HepG2 (cell line): Measurements from ENCODE around the gene ANAPC5. TPM values are rescaled to one million over a fixed set of nuclear protein-coding genes. Genes with fewer than 3 reads are reported as not detected.

Experiments used
- ADNP ChIP-seq: sonication (generic); formaldehyde crosslinking; IDR thresholded peaks from 2 replicates; pipeline ENCODE4 v1.4.0; 2020; ENCODE audit warnings: missing genetic modification reagents
- FOXA3 ChIP-seq: IDR thresholded peaks from 2 replicates; pipeline ENCODE4 v1.6.1; 2016; ENCODE audit warnings: missing genetic modification reagents, missing compliant biosample characterization
- HDAC1 ChIP-seq: sonication (generic); formaldehyde crosslinking; IDR thresholded peaks from 2 replicates; pipeline ENCODE4 v1.5.1; 2020; ENCODE audit warnings: mild to moderate bottlenecking, missing genetic modification reagents
- IKZF4 ChIP-seq: sonication (generic); formaldehyde crosslinking; IDR thresholded peaks from 2 replicates; pipeline ENCODE4 v1.5.1; 2020; ENCODE audit warnings: borderline replicate concordance, mild to moderate bottlenecking, low read depth, missing genetic modification reagents; ENCODE audit errors: not compliant biosample characterization
- KDM3A ChIP-seq: IDR thresholded peaks from 2 replicates; pipeline ENCODE4 v1.6.1; 2018; ENCODE audit warnings: low read depth, missing compliant biosample characterization
- NFIB ChIP-seq: sonication (generic); formaldehyde crosslinking; IDR thresholded peaks from 2 replicates; pipeline ENCODE4 v1.9.0; 2021; ENCODE audit warnings: missing genetic modification reagents, mild to moderate bottlenecking, borderline replicate concordance
- PCBP1 ChIP-seq: fragments of 200-400 bp; formaldehyde crosslinking; IDR thresholded peaks from 2 replicates; pipeline ENCODE4 v1.6.1; 2017; ENCODE audit warnings: mild to moderate bottlenecking, low read depth, low read length, borderline replicate concordance
- RBM22 ChIP-seq: fragments of 200-400 bp; formaldehyde crosslinking; optimal IDR thresholded peaks from 2 replicates; pipeline ENCODE3; 2017; ENCODE audit warnings: mild to moderate bottlenecking, low read length, moderate library complexity
- SMARCE1 ChIP-seq: fragments of 450-650 bp; IDR thresholded peaks from 2 replicates; pipeline ENCODE4 v1.6.1; 2017; ENCODE audit warnings: borderline replicate concordance
- TBP ChIP-seq: sonication (generic); formaldehyde crosslinking; IDR thresholded peaks from 2 replicates; pipeline ENCODE4 v1.5.0; 2020; ENCODE audit warnings: missing genetic modification reagents
- ZNF629 ChIP-seq: sonication (generic); formaldehyde crosslinking; conservative IDR thresholded peaks from 2 replicates; pipeline ENCODE4 v1.5.0; 2020; ENCODE audit warnings: missing genetic modification reagents
- polyA plus RNA-seq, 8 experiments: library from polyadenylated mRNA; depleted of rRNA in 3 of 8; stranded (reverse) in 7 of 8; unstranded in 1 of 8; fragments of >200 nt; fragmentation: Illumina TruSeq in 4 of 8; extraction: Trizol in 4 of 8; gene quantifications; 2 replicates each; pipeline versions ENCODE4 v1.2.1 to v1.2.3, GENCODE V29; 2011 to 2016; ENCODE audit warnings: low read depth in 4 of 8, missing spikeins in 1 of 8, mixed read lengths in 1 of 8; ENCODE audit not compliant: insufficient read depth in 1 of 8
- total RNA-seq, 5 experiments: library from RNA; depleted of rRNA; stranded (reverse); fragments of >200 nt; fragmentation: Illumina TruSeq; extraction: Trizol; gene quantifications; 2 replicates each; pipeline ENCODE4 v1.2.3, GENCODE V29; 2016; ENCODE audit warnings: low read depth in 1 of 5
- TF ChIP-seq, protein P1 (sequence below): sonication (generic); formaldehyde crosslinking; IDR thresholded peaks from 2 replicates; pipeline ENCODE4 v1.4.0; 2020; ENCODE audit warnings: missing genetic modification reagents
- TF ChIP-seq, protein P2 (sequence below): sonication (generic); formaldehyde crosslinking; IDR thresholded peaks from 2 replicates; pipeline ENCODE4 v1.5.1; 2020; ENCODE audit warnings: mild to moderate bottlenecking, missing genetic modification reagents, borderline replicate concordance
- TF ChIP-seq, protein P3 (sequence below): sonication (generic); formaldehyde crosslinking; IDR thresholded peaks from 2 replicates; pipeline ENCODE4 v1.8.1; 2023; ENCODE audit warnings: mild to moderate bottlenecking, missing genetic modification reagents
- TF ChIP-seq, protein P4 (sequence below): sonication (generic); formaldehyde crosslinking; IDR thresholded peaks from 2 replicates; pipeline ENCODE4 v1.4.0; 2020; ENCODE audit warnings: missing genetic modification reagents, borderline replicate concordance
- TF ChIP-seq, protein P5 (sequence below): sonication (generic); formaldehyde crosslinking; IDR thresholded peaks from 2 replicates; pipeline ENCODE4 v1.4.0; 2020; ENCODE audit warnings: mild to moderate bottlenecking, missing genetic modification reagents
- TF ChIP-seq, protein P6 (sequence below): sonication (generic); formaldehyde crosslinking; IDR thresholded peaks from 2 replicates; pipeline ENCODE4 v1.8.0; 2022; ENCODE audit warnings: mild to moderate bottlenecking, missing genetic modification reagents, borderline replicate concordance

ANAPC5 gene
- total and polyA plus RNA-seq, 2 of the 13 experiments (the other 11 are each of a cell fraction or from before 2014, with no cell fraction given), result 146 to 161 TPM

DNA sequence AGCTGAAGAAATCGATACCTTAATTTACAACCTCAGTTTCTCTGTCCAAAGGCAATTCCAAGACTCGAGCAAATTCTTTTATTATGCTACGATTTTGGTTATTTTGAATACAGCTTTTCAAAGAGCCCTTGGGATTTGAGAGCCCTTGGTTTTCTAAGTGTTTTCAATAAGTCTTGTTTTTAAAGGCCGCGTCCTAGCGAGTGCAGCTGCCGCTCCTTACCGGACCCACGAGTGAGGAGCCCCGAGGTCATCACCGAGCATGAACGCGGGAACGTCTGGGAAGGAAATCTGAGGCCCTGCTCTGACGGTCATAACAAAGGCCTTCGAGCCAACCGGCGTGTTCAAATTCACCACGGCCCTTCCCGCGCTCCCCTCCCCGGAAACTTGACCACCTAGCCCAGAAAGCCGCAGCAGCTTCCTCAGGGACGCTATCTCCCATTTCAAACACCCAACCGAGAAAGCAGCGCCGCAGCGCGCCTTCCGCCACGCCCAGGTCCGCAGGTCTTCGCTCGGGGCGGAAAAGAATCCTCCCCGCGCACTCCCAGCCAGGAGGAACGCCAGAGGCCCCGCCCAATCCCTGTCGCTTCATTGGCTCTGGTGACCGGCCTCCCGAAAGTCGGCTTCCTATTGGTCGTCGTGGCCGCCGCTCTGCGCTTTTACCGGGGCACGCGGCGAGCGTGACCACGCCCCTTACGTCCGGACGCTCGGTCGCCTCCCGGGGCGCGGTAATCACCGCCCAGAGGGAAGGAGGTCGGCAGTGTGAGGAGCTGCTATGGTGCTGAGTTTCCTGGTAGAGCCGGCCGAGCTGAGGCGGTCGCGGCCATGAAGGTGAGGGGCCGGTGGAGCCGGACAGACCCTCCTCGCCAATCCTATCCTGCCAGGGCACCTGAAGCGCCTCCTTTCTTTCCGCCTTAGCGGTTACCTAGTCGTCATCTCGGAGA lies 47.5 kb upstream of the ANAPC5 start, which contains the start of gene RNF34 (continued):
- TF ChIP-seq, protein P1, sequence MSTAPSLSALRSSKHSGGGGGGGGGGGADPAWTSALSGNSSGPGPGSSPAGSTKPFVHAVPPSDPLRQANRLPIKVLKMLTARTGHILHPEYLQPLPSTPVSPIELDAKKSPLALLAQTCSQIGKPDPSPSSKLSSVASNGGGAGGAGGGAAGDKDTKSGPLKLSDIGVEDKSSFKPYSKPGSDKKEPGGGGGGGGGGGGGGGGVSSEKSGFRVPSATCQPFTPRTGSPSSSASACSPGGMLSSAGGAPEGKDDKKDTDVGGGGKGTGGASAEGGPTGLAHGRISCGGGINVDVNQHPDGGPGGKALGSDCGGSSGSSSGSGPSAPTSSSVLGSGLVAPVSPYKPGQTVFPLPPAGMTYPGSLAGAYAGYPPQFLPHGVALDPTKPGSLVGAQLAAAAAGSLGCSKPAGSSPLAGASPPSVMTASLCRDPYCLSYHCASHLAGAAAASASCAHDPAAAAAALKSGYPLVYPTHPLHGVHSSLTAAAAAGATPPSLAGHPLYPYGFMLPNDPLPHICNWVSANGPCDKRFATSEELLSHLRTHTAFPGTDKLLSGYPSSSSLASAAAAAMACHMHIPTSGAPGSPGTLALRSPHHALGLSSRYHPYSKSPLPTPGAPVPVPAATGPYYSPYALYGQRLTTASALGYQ (CRISPR knock-in tag), result no peak
- TF ChIP-seq, protein P2, sequence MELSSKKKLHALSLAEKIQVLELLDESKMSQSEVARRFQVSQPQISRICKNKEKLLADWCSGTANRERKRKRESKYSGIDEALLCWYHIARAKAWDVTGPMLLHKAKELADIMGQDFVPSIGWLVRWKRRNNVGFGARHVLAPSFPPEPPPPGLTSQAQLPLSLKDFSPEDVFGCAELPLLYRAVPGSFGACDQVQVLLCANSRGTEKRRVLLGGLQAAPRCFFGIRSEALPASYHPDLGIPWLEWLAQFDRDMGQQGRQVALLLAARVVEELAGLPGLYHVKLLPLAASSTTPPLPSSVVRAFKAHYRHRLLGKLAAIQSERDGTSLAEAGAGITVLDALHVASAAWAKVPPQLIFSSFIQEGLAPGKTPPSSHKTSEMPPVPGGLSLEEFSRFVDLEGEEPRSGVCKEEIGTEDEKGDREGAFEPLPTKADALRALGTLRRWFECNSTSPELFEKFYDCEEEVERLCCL (CRISPR knock-in tag), result peak; percentile 36; the same call in 1 of the 2 replicates
- TF ChIP-seq, protein P3, sequence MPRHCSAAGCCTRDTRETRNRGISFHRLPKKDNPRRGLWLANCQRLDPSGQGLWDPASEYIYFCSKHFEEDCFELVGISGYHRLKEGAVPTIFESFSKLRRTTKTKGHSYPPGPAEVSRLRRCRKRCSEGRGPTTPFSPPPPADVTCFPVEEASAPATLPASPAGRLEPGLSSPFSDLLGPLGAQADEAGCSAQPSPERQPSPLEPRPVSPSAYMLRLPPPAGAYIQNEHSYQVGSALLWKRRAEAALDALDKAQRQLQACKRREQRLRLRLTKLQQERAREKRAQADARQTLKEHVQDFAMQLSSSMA (CRISPR knock-in tag), result no peak
- TF ChIP-seq TBP (CRISPR knock-in tag) (no peak), KDM3A (CRISPR knock-in tag) (no peak), NFIB (no peak), PCBP1 (peak; percentile 62; the same call in 1 of the 2 replicates), IKZF4 (no peak), HDAC1 (CRISPR knock-in tag) (peak; percentile 56; the same call in 1 of the 2 replicates), FOXA3 (peak; percentile 50), ZNF629 (0 out of 2 replicates have a peak, but pooled peaks have one; percentile 26), ADNP (no peak), SMARCE1 (no peak), RBM22 (no peak)
- TF ChIP-seq, protein P4, sequence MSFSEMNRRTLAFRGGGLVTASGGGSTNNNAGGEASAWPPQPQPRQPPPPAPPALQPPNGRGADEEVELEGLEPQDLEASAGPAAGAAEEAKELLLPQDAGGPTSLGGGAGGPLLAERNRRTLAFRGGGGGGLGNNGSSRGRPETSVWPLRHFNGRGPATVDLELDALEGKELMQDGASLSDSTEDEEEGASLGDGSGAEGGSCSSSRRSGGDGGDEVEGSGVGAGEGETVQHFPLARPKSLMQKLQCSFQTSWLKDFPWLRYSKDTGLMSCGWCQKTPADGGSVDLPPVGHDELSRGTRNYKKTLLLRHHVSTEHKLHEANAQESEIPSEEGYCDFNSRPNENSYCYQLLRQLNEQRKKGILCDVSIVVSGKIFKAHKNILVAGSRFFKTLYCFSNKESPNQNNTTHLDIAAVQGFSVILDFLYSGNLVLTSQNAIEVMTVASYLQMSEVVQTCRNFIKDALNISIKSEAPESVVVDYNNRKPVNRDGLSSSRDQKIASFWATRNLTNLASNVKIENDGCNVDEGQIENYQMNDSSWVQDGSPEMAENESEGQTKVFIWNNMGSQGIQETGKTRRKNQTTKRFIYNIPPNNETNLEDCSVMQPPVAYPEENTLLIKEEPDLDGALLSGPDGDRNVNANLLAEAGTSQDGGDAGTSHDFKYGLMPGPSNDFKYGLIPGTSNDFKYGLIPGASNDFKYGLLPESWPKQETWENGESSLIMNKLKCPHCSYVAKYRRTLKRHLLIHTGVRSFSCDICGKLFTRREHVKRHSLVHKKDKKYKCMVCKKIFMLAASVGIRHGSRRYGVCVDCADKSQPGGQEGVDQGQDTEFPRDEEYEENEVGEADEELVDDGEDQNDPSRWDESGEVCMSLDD (CRISPR knock-in tag), result no peak
- TF ChIP-seq, protein P5, sequence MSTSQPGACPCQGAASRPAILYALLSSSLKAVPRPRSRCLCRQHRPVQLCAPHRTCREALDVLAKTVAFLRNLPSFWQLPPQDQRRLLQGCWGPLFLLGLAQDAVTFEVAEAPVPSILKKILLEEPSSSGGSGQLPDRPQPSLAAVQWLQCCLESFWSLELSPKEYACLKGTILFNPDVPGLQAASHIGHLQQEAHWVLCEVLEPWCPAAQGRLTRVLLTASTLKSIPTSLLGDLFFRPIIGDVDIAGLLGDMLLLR, result peak; percentile 82; the same call in 1 of the 2 replicates
- TF ChIP-seq, protein P6, sequence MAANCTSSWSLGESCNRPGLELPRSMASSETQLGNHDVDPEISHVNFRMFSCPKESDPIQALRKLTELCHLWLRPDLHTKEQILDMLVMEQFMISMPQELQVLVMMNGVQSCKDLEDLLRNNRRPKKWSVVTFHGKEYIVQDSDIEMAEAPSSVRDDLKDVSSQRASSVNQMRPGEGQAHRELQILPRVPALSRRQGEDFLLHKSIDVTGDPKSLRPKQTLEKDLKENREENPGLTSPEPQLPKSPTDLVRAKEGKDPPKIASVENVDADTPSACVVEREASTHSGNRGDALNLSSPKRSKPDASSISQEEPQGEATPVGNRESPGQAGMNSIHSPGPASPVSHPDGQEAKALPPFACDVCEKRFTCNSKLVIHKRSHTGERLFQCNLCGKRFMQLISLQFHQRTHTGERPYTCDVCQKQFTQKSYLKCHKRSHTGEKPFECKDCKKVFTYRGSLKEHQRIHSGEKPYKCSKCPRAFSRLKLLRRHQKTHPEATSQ (CRISPR knock-in tag), result no peak
